GM21737 (cell line): ENCODE measurements around the gene RGPD3.

Experiments
- ATAC-seq: cut with Tn5 transposase; IDR thresholded peaks from one replicate; pipeline ENCODE4 v1.9.1; 2021; ENCODE audit warnings: mild to moderate bottlenecking, moderate library complexity; ENCODE audit not compliant: unreplicated experiment

The RGPD3 gene

DNA sequence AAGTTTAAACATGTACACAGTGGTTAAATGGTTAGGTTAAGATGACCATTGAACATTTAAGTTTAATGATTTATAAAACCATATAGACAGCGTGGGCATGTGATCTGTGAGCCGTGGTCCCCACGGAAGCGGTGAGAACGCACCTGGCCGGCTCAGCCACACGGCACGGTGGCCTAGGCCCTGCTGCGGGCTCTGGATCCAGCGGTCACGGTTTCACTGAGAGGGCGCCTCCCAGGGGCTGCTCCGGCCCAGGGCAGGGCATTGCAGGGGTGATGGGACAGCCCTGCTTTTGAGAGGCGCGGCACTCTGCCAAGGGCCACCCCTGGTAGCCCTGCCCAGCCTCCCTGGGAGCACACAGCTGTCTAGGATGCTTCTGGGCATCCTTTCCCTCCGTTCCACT, 124.9 kb downstream of the RGPD3 start:
- no peak for ATAC-seq

GRCh38 chr2:106342831-106343251, 125.4 kb downstream of the RGPD3 start:
- no peak for ATAC-seq

- no peak for ATAC-seq
Observed at GRCh38 chr2:106341666-106342065, 126.5 kb downstream of the RGPD3 start.
